Measurements from ENCODE around the gene ABCA12.

GRCh38 chr2:215049341-215049740 is 89.1 kb downstream of the ABCA12 start:
- TF ChIP-seq CTCF (IDR thresholded peaks at IDR 0.05), result no peak
- TF ChIP-seq POLR2A (IDR thresholded peaks at IDR 0.05), result no peak
- TF ChIP-seq EP300 (IDR thresholded peaks at IDR 0.05), result no peak

Measured in tibial nerve (tissue), 4 donors.